Epidermal melanocyte (primary cell): ENCODE results near the gene MED10.
"Not testable (repeated sequence)": the region's sequence is repeated elsewhere in the genome, so short reads cannot be mapped to it uniquely, and the experiment has no call there.

Experiments used
- DNase-seq: peaks from one replicate; pipeline ENCODE4 v3.0.0; 2011; ENCODE audit warnings: low spot score; ENCODE audit not compliant: insufficient read length

Gene MED10

DNA sequence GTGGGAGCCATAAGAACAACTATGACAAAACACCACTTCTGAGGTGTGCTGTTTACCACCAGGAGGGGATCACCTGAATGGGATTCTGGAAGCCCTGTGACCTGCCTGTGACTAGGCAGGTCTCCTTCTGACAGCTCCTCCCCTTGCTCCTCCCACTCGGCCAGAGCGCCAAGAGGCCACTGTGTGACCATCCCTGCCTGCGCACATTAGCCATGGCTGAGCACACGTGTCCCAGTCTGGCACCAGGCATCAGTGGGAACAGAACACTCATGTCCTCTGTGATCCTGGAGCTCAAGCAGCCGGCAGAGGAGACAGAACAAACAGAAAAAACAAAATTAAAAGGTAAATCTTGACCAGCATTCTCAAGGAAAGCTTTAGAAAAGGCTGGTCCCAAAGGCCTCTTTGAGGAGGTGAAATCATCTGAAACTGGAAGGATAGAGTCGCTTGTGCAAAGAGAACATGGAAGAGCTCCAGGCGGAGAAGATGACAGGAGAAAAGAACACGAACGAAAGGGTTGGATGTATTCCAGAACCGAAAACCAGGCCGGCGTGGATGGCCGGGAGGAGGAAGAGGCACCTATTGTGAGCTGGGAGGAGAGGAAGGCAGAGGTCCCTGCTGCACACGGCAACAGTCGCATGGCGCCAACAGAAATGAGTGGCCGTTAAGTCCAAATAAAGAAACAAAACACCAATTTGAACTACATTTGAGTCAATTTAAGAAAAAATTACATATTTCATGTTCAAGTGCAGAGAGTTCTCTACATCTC is 5.1 kb downstream of the MED10 start:
- DNase-seq, result no peak

DNA sequence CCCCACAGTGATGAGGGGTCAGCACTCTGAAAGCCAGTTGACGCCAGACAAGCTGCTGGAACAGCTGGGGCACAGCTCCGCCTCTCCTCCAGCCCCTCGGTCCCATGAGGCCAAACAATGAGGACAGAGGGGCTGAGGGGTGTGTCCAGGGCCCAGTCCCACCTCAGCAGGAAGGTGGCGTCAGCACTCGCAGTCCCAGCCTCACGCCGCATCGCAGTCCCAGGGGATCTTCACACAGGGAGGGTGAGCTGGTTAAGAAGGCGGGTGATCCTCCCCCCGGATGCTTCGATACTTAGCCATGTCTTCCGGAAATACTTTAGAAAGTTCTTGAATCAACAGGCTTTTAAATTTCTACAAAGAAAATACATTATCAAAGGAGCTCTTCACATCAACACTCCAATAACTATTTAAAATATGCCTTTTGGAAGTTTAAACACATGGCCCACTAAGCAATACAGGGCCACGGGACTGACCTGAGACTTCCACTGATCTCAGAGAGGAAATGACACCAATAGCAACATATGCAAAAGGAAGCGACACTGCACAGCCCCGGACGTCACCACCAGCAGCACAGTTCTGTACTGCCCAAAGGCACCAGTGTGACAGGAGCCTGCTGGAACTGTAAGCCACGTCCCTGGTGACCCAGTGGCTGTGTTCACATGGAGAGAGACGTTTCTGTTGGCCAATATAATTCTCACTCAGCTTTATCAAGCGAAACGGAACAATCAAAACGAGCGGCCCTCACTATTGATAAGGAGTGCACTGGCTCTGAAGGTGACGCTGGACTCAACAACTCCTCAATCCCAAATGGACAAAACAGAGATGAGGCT is 5.9 kb downstream of the MED10 start:
- DNase-seq, result no peak

DNA sequence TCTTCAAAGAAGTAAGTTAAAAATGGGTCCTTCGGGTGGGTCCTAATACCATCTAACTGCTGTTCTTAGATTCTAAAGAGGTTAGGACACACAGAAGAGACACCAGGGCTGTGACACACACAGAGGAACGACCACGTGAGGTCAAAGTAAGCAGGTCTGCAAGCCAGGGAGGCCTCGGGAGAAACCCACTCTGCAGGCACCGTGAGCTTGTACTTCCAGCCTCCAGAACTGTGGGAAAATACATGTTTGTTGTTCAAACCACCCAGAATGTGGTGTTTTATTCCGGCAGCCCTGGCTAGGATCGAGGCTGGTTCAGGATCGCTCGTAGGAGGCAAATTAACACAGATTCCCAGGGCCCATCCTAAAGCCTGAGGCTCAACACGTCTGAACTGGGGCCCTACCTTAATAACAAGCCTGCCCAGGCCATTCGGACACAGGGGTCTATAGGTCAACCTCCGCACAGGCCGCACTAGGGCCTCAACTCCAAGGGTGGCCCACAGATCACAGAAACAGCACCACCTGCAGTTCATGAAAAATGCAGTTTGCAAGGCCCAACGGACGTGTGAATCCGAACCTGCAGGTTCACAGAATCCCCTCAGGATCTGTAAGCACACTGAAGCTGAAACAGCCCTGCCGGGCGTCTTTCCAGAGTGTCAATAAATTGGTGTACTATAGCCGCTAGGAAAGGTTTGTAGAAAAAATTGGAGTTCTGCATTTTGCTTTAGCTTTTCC is 7.1 kb downstream of the MED10 start:
- no peak for DNase-seq

DNA sequence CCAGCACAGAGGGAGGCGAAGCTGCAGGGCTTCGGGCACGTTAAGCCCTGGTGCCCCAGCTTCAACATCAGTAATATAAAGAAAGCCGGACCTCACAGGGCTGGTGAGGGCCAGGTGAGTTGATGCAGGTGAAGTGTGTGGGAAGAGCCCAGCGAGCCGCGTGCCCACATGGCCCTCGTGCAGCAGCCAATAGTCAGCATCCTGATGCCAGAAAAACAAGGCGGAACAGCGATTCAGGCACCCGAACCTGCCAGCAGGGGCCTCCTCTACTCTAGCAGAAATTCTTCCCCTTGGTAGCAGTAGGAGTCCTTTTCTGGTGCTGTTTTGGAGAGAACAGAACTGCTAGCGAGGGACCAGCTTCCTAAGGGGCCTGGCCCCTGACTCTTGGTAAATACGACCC is 7.8 kb downstream of the MED10 start:
- no peak for DNase-seq

DNA sequence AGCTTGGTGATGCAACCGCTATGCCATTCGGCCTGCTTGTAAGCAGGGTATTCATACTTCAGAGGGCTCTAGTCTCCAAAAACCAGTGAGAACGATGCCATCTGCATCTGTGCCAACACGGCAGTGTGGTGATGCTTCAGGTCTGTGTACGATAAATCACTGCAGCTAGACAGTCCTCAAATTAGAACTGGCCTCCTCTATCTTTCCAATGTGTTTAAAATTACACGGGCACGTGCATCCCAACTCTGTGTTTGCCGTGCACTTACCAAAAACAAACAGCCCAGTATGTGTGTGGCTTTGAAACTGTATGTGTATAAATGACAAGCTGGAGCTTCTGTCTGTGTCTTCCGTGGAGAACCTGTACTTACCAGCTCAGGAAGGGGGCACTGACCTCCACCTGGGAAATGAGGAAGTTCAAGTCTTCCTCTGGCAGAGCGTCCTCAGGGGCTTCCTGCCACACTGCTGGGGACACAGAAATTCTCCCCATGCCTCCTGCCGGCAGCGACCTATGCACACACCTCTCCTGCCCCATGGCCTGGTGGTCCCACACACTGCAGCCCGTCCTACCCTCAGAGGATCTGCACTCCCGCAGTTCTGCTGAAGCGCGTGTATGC is 12.3 kb downstream of the MED10 start:
- DNase-seq, result no peak

DNA sequence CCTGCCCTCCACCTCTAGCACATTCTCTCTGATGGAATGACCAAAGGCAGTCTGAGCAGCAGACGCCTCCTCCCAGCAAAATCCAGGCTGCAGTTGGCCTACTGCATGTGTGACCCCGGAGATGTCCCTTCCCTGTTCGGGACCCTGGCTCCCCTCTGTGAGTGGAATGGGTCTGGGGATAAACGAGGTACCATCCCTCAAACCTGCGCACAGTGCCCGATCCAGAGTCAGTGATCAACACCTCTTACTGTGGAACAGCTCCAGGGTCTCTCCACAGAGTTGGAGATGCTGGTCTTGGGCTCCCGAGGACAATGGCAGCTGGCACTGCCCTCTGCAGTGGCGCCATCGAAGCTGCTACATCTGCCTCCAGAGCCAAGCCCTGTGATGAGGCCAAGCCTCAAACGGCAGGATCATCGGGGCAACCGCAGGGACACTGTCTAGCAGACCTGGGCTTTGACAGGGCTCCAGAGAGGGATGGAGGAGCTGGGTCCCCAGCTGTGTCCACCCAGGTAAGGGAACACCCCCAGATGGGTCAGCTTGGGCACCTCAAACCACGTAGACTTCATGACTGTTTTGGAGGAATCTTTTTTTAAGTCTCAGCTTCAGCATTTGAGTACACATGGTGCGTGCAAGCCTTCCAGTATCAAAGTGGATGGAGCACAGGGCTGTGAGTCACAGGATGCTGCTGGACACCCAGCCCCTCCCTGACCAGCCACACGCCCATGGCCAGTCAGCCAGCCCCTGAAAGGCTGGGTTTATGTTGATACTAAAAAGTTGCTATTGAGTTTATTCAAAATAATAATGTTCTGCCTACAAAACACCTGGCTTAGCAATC is 13.0 kb downstream of the MED10 start:
- DNase-seq, result no peak

DNA sequence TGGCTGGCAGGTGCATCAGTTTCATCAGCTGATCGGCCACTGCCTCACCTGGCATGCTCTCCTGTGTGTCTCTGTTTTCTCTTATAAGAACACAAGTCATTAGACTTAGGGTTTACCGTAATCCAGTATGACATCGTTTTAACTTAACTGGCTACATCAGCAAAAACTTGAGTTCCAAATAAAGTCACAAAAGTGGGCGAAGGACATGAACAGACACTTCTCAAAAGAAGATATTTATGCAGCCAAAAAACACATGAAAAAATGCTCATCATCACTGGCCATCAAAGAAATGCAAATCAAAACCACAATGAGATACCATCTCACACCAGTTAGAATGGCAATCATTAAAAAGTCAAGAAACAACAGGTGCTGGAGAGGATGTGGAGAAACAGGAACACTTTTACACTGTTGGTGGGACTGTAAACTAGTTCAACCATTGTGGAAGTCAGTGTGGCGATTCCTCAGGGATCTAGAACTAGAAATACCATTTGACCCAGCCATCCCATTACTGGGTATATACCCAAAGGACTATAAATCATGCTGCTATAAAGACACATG is 14.8 kb downstream of the MED10 start:
- not testable (repeated sequence) for DNase-seq

DNA sequence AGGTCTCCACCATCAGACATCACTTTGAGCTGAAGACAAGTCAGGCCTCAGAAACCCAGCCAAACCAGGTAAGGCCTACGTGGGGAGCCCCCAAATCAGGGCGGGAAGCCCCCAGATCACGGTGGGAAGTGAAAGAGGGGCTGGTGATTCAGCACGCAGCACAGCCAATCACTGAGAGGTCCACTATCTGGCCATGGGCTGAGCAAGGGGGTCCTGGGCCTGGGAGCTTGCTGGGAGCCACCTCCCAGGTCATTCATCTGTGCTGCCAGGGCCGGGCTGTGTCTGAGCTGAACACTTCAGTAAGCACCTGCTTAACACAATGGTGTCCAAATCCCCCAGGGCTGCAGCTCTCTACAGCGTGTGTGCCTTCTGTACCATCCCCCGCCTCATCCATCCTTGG is 15.5 kb downstream of the MED10 start:
- DNase-seq, result no peak

DNA sequence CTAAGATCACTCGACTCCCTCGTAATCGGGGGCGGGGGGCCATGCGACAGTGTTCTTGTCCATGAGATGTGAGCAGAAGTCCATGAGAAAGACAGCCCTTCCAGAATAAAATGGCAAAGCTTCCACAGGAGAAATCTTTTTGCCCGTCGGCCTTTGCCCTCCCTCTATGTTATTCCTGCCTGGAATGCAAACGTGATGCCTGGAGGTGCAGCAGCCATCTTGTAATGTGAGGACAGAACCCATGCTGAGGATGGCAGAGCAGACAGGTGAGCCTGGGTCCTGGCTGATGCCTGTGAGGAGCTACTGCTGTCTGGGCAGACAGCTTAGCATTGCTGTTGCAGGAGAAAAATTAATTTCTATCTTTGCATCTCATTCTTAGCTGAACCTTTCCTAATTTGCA is 17.2 kb downstream of the MED10 start:
- no peak for DNase-seq

DNA sequence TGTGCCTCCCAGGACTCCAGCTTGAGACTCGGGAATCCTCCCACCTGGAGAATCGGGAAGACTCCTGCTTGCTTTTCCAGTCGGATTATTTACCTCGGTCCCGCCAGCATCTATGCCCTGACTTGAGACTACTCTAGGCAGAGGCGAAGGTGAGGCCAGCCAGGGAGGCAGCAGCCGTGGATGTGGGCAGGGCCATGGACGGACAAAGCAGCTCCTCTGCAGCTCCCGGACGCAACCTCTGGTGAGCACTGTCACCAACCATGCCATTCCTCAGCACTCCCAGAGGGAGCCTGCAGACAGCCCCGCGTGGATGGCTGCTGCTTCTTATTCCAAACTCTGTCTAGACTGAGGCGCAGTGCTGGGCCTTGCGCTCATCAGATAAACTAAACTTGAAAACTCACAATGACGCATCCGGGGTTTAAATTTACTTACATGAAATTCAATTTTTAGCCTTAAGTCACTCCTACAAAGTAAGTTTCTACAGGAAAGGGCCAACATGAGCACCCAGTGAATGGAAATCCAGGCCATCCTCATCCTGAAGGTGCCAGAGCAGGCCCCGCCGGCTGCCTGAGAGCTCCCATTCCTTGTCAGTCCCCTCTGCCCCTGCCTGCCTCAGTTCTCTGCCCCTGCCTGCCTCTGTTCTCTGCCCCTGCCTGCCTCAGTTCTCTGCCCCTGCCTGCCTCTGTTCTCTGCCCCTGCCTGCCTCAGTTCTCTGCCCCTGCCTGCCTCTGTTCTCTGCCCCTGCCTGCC is 17.8 kb downstream of the MED10 start:
- DNase-seq, result no peak

DNA sequence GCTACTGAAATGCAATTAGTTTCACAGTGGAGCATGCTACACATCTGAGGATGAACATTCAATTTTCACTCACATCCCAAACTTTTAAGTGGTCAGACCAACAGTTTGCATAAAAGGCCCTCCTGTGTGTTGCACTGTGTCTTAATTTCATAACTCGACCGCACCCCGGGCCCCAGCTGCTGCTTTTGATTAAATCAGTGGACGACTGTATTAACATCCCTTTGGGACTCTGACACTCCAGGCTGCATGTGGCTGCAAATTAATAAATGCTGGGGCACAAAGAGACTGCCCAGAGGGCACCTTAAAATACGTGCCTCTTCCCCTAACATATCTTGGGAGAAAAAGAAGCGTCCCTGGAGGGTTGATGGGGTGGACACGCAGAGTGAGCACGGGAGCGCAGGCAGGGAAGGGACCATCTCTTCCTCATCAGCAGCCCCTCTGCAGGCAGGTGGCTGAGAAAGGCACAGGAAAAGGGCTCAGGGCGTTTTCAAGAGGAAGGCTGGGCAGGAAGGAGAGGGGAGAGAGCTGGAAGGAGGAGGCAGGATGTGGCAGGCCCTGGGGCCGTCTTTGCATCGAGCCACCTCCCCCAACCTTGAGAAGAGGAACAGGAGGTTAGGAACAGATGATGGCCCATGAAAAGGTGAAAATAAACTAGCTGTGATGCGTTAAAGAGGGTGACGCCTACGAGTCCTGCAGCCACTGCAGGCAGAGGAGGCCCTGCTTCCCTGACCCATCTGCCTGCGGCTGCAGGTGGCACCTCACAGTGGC is 18.6 kb downstream of the MED10 start:
- DNase-seq, result no peak

DNA sequence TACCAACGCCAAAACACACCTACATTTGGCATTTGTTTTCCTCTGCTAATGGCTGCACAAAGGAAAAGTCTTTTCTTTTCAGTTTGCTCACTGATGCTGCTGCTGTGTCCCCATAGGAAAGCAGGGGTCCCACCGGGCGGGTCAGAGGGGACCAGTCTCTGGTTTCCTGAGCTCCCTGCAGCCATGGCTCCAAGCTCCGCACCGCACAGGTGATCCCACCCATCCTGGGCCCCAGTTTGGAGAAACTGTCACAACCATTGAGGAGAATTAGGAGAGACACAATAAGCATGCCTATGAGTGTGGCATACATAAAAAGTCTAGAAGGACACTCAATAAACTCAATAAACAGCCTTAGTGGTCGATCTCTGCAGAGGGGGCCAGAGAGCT is 19.9 kb downstream of the MED10 start:
- no peak for DNase-seq

DNA sequence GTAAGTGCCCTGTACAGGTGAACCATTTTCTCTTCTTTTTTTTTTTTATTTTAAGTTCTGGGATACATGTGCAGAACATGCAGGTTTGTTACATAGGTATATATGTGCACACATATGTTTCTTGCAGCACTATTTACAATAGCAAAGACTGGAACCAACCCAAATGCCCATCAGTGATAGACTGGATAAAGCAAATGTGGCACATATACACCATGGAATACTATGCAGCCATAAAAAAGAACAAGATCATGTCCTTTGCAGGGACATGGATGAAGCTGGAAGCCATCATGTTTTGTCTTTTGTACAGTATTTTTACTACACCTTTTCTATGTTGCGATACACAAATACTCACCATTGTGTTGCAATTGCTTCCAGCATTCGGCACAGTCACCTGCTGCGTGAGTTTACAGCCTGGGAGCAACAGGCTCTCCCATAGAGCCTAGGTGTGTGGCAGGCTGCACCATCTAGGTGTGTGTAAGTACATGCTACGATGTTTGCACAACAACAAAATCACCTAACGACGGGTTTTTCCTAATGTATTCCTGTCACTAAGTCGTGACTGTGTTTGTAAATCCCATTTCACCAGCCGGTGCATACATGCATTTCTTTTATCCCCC is 20.4 kb downstream of the MED10 start:
- not testable (repeated sequence) for DNase-seq

DNA sequence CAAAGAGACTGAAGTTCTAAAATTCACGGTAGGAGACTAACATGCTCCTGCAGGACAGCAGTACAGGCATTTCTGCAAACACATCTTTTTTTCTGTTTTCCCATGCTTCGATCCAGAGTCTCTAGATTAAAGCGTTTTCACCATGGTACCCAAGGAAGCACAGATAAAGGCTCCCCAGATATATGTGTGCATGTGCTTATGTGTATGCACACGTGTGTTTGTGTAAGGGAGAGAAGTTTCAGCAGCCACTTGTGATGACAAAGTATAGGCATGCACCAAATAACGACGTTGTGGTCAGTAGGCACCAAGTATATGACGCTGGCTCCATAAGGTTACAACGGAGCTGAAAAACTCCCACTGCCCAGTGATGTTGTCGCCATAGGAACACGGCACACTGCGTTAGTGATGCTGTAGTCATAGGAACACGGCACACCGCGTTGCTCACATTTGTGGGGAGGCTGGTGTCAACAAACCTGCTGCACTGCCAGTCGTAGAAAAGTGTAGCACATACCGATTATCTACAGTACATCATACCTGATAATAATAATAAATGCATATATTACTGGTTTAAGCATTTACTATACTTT is 21.7 kb downstream of the MED10 start:
- no peak for DNase-seq

DNA sequence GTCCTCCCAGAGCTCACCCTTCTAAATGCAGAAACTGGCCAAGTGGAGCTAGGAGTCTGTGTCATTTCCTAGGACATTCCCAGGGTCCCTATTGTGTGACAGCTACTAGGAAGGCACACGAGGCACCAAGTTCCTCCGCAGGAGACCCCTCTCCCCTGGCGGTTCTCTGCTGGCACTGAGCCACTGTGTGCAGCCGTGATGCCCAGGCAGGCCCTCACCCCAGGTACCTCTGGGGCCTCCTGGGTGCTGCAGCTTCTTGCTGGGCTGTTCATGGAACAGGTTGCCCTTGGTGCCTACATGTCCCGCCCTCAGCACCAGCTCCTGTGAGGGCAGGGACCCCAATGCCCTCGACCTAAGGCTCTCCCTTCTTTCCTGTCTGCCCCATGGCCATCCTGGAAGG is 23.1 kb downstream of the MED10 start:
- no peak for DNase-seq

DNA sequence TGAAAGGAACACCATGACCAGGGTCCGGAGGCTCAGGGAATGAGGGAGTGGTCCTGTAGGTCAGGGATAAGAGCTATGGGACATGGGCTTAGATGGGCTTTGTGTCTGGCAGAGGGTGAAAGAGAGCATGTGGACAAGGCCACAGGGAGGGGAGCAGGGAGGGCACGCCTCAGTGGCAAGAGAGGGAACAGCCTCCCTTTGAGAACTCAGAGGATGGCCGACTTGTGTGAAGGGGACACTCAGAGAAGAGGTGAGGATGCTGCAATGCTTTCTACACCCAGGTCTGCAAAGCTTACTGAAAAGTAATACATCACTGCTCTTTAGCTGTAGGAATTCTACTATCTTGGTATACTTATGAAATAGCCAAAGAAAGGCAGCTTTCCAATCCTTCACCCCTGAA is 23.5 kb downstream of the MED10 start:
- no peak for DNase-seq

DNA sequence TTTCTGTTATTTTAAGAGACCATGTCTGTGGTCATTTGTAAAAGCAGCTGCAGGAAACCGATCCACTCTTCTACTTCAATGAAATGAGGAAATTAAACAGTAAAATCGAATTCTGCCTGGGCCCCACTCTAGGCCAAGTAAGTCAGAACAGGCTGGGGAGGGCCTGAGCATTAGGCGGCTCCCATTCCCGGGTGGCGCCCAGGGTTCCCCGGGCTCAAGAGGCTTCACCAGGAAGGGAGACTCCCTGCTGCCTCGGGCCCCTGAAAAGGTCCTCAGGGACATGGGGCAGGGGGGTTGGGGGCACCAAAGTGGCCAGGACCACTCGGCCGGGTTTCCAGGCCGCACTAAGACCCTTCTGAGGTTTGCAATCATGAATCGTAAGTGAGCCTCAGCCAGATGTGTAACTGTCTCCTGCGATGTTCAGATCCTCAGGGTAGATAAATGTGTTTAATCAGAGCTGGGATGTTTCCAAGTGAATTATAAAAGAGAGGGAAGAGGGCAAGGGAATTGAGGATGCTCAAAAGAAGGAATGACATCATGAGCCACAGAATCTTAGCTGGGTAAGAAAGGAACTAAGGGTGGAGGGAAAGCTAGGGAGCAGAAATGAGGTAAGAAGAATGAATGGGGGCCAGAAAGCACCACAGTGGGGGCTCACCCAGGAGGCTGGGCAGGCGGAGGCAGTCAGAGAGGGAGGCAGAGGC is 24.6 kb downstream of the MED10 start:
- no peak for DNase-seq
